IMR-90 (cell line): ENCODE data around the gene GUCD1. TPM values are rescaled to one million over a fixed set of nuclear protein-coding genes. Genes with fewer than 3 reads are reported as not detected.

ENCODE experiments used
- ATAC-seq: fragments of 200-7000 bp; cut with Tn5 transposase; 2 replicates; pipeline ENCODE4 v1.9.1; 2020; ENCODE audit warnings: low read depth, mild to moderate bottlenecking, moderate library complexity
- BruUV-seq: library from RNA; stranded (reverse); fragments of 400-500 nt; replicated peaks from 2 replicates; lab custom pipeline; 2021; lab: Mats Ljungman, UMichigan
- CTCF ChIA-PET: fragments of 300-600 bp; formaldehyde crosslinking; extraction: SDS; loops from one replicate; lab custom pipeline; 2021; ENCODE audit warnings: antibody characterized with exemption; lab: Yijun Ruan, JAX
- POLR2A ChIA-PET: fragments of 300-600 bp; sonication (Branson Sonifier 250); formaldehyde crosslinking; loops from one replicate; lab custom pipeline; 2022; ENCODE audit warnings: antibody characterized with exemption; ENCODE audit not compliant: unreplicated experiment; lab: Charles Lee
- DNase-seq: peaks from one replicate; pipeline ENCODE4 v3.0.0; 2013
- H2AFZ ChIP-seq: replicated peaks from 2 replicates; pipeline ENCODE3; 2013; ENCODE audit warnings: low read length, mild to moderate bottlenecking; ENCODE audit not compliant: poor library complexity
- H2AK5ac ChIP-seq: 2 replicates; pipeline ENCODE4 v1.6.1; 2013; ENCODE audit warnings: low read depth, low read length, inconsistent platforms
- H2AK9ac ChIP-seq: replicated peaks from 2 replicates; pipeline ENCODE3; 2013; ENCODE audit warnings: mild to moderate bottlenecking, low read depth, low read length, moderate library complexity; ENCODE audit not compliant: poor library complexity
- H2BK120ac ChIP-seq: 2 replicates; pipeline ENCODE4 v1.6.1; 2013; ENCODE audit warnings: low read depth, low read length, inconsistent platforms
- H2BK15ac ChIP-seq: 3 replicates; pipeline ENCODE4 v1.6.1; 2013; ENCODE audit warnings: low read depth, low read length, inconsistent platforms
- H2BK20ac ChIP-seq: 2 replicates; pipeline ENCODE4 v1.6.1; 2013; ENCODE audit warnings: low read depth, mild to moderate bottlenecking, inconsistent platforms, low read length, moderate library complexity
- H2BK5ac ChIP-seq: 2 replicates; pipeline ENCODE4 v1.6.1; 2013; ENCODE audit warnings: mild to moderate bottlenecking, low read depth, low read length, inconsistent platforms; ENCODE audit not compliant: poor library complexity, severe bottlenecking
- H3K14ac ChIP-seq: replicated peaks from 2 replicates; pipeline ENCODE4 v1.6.1; 2013; ENCODE audit warnings: low read depth, low read length, inconsistent platforms
- H3K18ac ChIP-seq: 2 replicates; pipeline ENCODE4 v1.6.1; 2013; ENCODE audit warnings: low read depth, low read length, control low read depth
- H3K23ac ChIP-seq: 2 replicates; pipeline ENCODE4 v1.6.1; 2013; ENCODE audit warnings: low read depth, low read length, inconsistent platforms
- H3K27ac ChIP-seq: 2 replicates; pipeline ENCODE4 v1.5.1; 2013; ENCODE audit warnings: mild to moderate bottlenecking, control low read depth, low read length; ENCODE audit not compliant: insufficient read depth
- H3K27me3 ChIP-seq: 2 replicates; pipeline ENCODE4 v1.6.1; 2013; ENCODE audit warnings: low read length; ENCODE audit not compliant: control insufficient read depth, insufficient read depth
- H3K36me3 ChIP-seq: 2 replicates; pipeline ENCODE4 v1.6.1; 2013; ENCODE audit warnings: low read length, mixed read lengths; ENCODE audit not compliant: control insufficient read depth, insufficient read depth
- H3K4ac ChIP-seq: 2 replicates; pipeline ENCODE4 v1.6.1; 2013; ENCODE audit warnings: low read depth, low read length, inconsistent platforms
- H3K4me1 ChIP-seq: 2 replicates; pipeline ENCODE4 v1.6.1; 2013; ENCODE audit warnings: low read length, mixed read lengths; ENCODE audit not compliant: control insufficient read depth, insufficient read depth
- H3K4me2 ChIP-seq: 2 replicates; pipeline ENCODE4 v1.6.1; 2013; ENCODE audit warnings: low read depth, mild to moderate bottlenecking, control low read depth, low read length, moderate library complexity
- H3K4me3 ChIP-seq: 2 replicates; pipeline ENCODE4 v1.5.1; 2013; ENCODE audit warnings: low read depth, mild to moderate bottlenecking, control low read depth, low read length, moderate library complexity; ENCODE audit not compliant: insufficient read depth
- H3K56ac ChIP-seq: 2 replicates; pipeline ENCODE4 v1.6.1; 2013; ENCODE audit warnings: low read length, inconsistent platforms; ENCODE audit not compliant: insufficient read depth; ENCODE audit errors: extremely low read depth
- H3K79me1 ChIP-seq, 2 experiments: 2 replicates each; pipeline ENCODE4 v1.6.1; 2013; ENCODE audit warnings: low read length in 2 of 2, inconsistent platforms in 1 of 2, low read depth in 1 of 2
- H3K9ac ChIP-seq: 2 replicates; pipeline ENCODE4 v1.6.1; 2013; ENCODE audit warnings: low read depth, low read length, control low read depth
- H3K9me1 ChIP-seq: 2 replicates; pipeline ENCODE4 v1.6.1; 2013; ENCODE audit warnings: low read length, inconsistent platforms; ENCODE audit not compliant: insufficient read depth
- H3K9me3 ChIP-seq: 2 replicates; pipeline ENCODE4 v1.6.1; 2013; ENCODE audit warnings: low read length; ENCODE audit not compliant: control insufficient read depth, insufficient read depth
- H4K20me1 ChIP-seq: 2 replicates; pipeline ENCODE4 v1.6.1; 2013; ENCODE audit warnings: low read length, inconsistent platforms; ENCODE audit not compliant: insufficient read depth
- H4K5ac ChIP-seq: 2 replicates; pipeline ENCODE4 v1.6.1; 2013; ENCODE audit warnings: mild to moderate bottlenecking, low read depth, low read length, control low read depth
- H4K8ac ChIP-seq, 2 experiments: 2 replicates each; pipeline ENCODE4 v1.6.1; 2013; ENCODE audit warnings: low read depth in 2 of 2, low read length in 2 of 2, control low read depth in 1 of 2, inconsistent platforms in 1 of 2
- H4K91ac ChIP-seq: 2 replicates; pipeline ENCODE4 v1.6.1; 2013; ENCODE audit warnings: low read depth, low read length, inconsistent platforms; ENCODE audit not compliant: insufficient read depth
- BHLHE40 ChIP-seq: fragments of 150-350 bp; IDR thresholded peaks from 2 replicates; pipeline ENCODE4 v1.6.1; 2016; ENCODE audit warnings: mild to moderate bottlenecking, low read depth, low read length
- CEBPB ChIP-seq: IDR thresholded peaks from 2 replicates; pipeline ENCODE4 v1.6.1; 2012; ENCODE audit warnings: low read depth, low read length, improper control_type of control experiment
- CHD1 ChIP-seq: IDR thresholded peaks from 2 replicates; pipeline ENCODE4 v1.6.1; 2012; ENCODE audit warnings: low read depth, low read length, improper control_type of control experiment
- FOS ChIP-seq: fragments of 150-350 bp; IDR thresholded peaks from 2 replicates; pipeline ENCODE4 v1.6.1; 2016; ENCODE audit warnings: low read depth, low read length
- MAFK ChIP-seq: IDR thresholded peaks from 2 replicates; pipeline ENCODE4 v1.6.1; 2012; ENCODE audit warnings: low read depth, low read length, improper control_type of control experiment
- MAZ ChIP-seq: IDR thresholded peaks from 2 replicates; pipeline ENCODE4 v1.6.1; 2012; ENCODE audit warnings: low read depth, mild to moderate bottlenecking, low read length, improper control_type of control experiment, moderate library complexity, borderline replicate concordance
- MXI1 ChIP-seq: IDR thresholded peaks from 2 replicates; pipeline ENCODE4 v1.6.1; 2012; ENCODE audit warnings: low read depth, mild to moderate bottlenecking, low read length, moderate library complexity, borderline replicate concordance
- NFE2L2 ChIP-seq: fragments of 150-350 bp; IDR thresholded peaks from 2 replicates; pipeline ENCODE4 v1.6.1; 2016; ENCODE audit warnings: low read depth, mild to moderate bottlenecking, low read length
- POLR2A ChIP-seq: IDR thresholded peaks from 2 replicates; pipeline ENCODE4 v1.6.1; 2012; ENCODE audit warnings: mild to moderate bottlenecking, low read depth, low read length
- RCOR1 ChIP-seq: IDR thresholded peaks from 2 replicates; pipeline ENCODE4 v1.6.1; 2012; ENCODE audit warnings: mild to moderate bottlenecking, low read length, improper control_type of control experiment; ENCODE audit not compliant: insufficient replicate concordance
- RFX5 ChIP-seq: IDR thresholded peaks from 2 replicates; pipeline ENCODE4 v1.8.0; 2012; ENCODE audit warnings: low read depth, mild to moderate bottlenecking, low read length, moderate library complexity
- SMC3 ChIP-seq: fragments of 150-350 bp; IDR thresholded peaks from 2 replicates; pipeline ENCODE4 v1.6.1; 2016; ENCODE audit warnings: low read depth, mild to moderate bottlenecking, antibody characterized with exemption, low read length, moderate library complexity
- WGBS, 2 experiments: methylation state at CpG; one replicate each; pipeline versions ENCODE4 v1.1.5 to v1.1.7; 2013; ENCODE audit warnings: missing lambda C conversion rate in 2 of 2; ENCODE audit not compliant: insufficient read length in 1 of 2; ENCODE audit errors: extremely low coverage in 2 of 2; 5-methylcytosine and 5-hydroxymethylcytosine counted together
- dilution Hi-C: fragments of 300-500 bp; cut with HindIII; formaldehyde crosslinking; loops from one replicate; pipeline ENCODE4 v1.14.3; 2018; ENCODE audit warnings: low sequenced_read_pairs; ENCODE audit not compliant: unreplicated experiment
- in situ Hi-C: fragments of 300-500 bp; cut with MboI; formaldehyde crosslinking; loops from 3 replicates; pipeline ENCODE4 v1.14.3; 2019; ENCODE audit warnings: low sequenced_read_pairs, inconsistent platforms, mixed read lengths
- intact Hi-C: fragments of 100-400 bp; cut with micrococcal nuclease; formaldehyde crosslinking; loops from 2 replicates; pipeline ENCODE4 v1.10.0; 2022
- polyA plus RNA-seq, 3 experiments: library from polyadenylated mRNA; depleted of rRNA; stranded (reverse); fragments of >200 nt; gene quantifications; 2 replicates each; pipeline ENCODE4 v1.2.3, GENCODE V29; 2012; ENCODE audit warnings: low replicate concordance in 1 of 3
- total RNA-seq: library from RNA; depleted of rRNA; stranded (reverse); fragments of >200 nt; gene quantifications from 2 replicates; pipeline ENCODE4 v1.2.3, GENCODE V29; 2012
- TF ChIP-seq, protein P1 (sequence below): conservative IDR thresholded peaks from 2 replicates; pipeline ENCODE4 v1.5.1; 2012; ENCODE audit warnings: mild to moderate bottlenecking, low read depth, low read length, improper control_type of control experiment
- TF ChIP-seq, protein P2 (sequence below): fragments of 150-350 bp; IDR thresholded peaks from 2 replicates; pipeline ENCODE4 v1.6.1; 2016; ENCODE audit warnings: low read depth, mild to moderate bottlenecking, low read length, moderate library complexity, borderline replicate concordance
- TF ChIP-seq, protein P3 (sequence below): fragments of 150-350 bp; IDR thresholded peaks from 2 replicates; pipeline ENCODE4 v1.6.1; 2017; ENCODE audit warnings: mild to moderate bottlenecking, antibody characterized with exemption, low read length, low read depth

GUCD1 gene
- total and polyA plus RNA-seq, 2 of the 4 experiments (the other 2 are of a cell fraction) = 97.6 to 143 TPM

DNA sequence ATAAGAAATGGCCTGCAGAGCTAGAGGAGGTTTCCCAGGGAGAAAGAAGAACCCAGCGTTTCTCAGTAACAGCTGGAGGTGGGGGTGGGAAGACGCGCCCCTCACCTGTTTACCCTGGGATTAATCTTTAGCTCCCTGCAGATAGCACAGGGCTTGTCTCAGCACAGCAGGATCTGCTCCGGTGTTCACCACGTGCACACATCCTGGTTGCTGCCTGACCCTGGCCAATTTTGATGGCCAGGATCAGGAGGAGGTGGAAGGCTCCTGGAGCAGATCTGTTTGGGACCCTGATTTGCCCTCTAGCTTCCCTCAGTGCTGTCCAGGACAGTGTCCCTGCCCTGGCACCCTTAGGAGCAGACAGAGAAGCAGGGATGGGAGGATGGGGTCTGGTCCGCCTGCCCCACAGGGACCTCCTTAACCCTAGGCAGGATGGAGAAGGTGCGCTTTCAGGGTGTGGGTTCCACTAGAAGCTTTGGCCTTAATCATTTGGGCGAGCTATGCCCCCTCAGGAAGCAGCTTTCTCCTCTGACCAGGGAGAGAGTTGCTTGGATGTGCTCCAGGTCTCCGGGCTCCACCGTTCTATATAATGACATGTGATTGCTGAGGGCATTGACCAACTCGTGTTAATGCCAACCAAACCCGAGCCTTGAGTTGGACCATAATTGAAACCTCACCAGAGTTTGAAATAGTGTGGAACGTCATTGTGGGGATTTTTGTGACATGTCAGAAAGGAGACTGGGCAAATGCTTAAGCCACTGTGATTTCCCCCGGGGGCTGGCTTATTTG lies 40.5 kb downstream of the GUCD1 start:
- no peak overlapping the region for H4K91ac ChIP-seq
- H2BK5ac ChIP-seq = no peak overlapping the region
- H3K9me1 ChIP-seq = 0 out of 2 replicates have a peak, but pooled peaks cover 4% of the 10 kb centered on the region
- no peak overlapping the region for H3K4me3 ChIP-seq
- ChIA-PET CTCF (no interaction called here), POLR2A (no interaction called here)
- H3K36me3 ChIP-seq = no peaks in the 10 kb centered on the region
- ATAC-seq = no peak
- H3K4me2 ChIP-seq = no peak overlapping the region
- no peak overlapping the region for H2BK20ac ChIP-seq
- H2AFZ ChIP-seq = no peak overlapping the region
- no peak overlapping the region for H2BK120ac ChIP-seq
- no peak overlapping the region for H3K18ac ChIP-seq
- in situ Hi-C loops (no loop called here), dilution Hi-C loops (no loop called here), intact Hi-C loops (no loop called here)
- DNase-seq = no peak
- no peak overlapping the region for H3K4ac ChIP-seq
- H4K5ac ChIP-seq = no peak overlapping the region
- no peaks in the 10 kb centered on the region for H4K20me1 ChIP-seq
- peaks cover 9% of the 10 kb centered on the region for H3K27me3 ChIP-seq
- H3K4me1 ChIP-seq = peaks cover 13% of the 10 kb centered on the region
- no peak overlapping the region for H3K56ac ChIP-seq
- H3K9ac ChIP-seq = no peak overlapping the region
- 90% methylated on average over 4 of the region's 14 CpGs; no CpG with 5 or more reads in 1 of the 2 experiments for WGBS, 2 experiments
- no peak overlapping the region for H2AK9ac ChIP-seq
- H3K23ac ChIP-seq = no peak overlapping the region
- no peaks in the 10 kb centered on the region for H3K79me1 ChIP-seq
- no TSS peak for BruUV-seq
- no peak overlapping the region for H3K27ac ChIP-seq
- no peaks in the 10 kb centered on the region for H3K9me3 ChIP-seq
- H2BK15ac ChIP-seq = no peak overlapping the region
- H3K14ac ChIP-seq = no peak overlapping the region
- no peak overlapping the region for H4K8ac ChIP-seq
- peak overlapping the region; percentile 49; the same call in 1 of the 2 replicates for H2AK5ac ChIP-seq
- TF ChIP-seq RCOR1 (no peak), CHD1 (no peak), SMC3 (no peak), BHLHE40 (no peak), RFX5 (no peak), POLR2A (no peak), MAFK (no peak), CEBPB (no peak), NFE2L2 (no peak), FOS (no peak), MXI1 (no peak), MAZ (no peak)
- TF ChIP-seq, protein P1, sequence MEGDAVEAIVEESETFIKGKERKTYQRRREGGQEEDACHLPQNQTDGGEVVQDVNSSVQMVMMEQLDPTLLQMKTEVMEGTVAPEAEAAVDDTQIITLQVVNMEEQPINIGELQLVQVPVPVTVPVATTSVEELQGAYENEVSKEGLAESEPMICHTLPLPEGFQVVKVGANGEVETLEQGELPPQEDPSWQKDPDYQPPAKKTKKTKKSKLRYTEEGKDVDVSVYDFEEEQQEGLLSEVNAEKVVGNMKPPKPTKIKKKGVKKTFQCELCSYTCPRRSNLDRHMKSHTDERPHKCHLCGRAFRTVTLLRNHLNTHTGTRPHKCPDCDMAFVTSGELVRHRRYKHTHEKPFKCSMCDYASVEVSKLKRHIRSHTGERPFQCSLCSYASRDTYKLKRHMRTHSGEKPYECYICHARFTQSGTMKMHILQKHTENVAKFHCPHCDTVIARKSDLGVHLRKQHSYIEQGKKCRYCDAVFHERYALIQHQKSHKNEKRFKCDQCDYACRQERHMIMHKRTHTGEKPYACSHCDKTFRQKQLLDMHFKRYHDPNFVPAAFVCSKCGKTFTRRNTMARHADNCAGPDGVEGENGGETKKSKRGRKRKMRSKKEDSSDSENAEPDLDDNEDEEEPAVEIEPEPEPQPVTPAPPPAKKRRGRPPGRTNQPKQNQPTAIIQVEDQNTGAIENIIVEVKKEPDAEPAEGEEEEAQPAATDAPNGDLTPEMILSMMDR = no peak
- TF ChIP-seq, protein P2, sequence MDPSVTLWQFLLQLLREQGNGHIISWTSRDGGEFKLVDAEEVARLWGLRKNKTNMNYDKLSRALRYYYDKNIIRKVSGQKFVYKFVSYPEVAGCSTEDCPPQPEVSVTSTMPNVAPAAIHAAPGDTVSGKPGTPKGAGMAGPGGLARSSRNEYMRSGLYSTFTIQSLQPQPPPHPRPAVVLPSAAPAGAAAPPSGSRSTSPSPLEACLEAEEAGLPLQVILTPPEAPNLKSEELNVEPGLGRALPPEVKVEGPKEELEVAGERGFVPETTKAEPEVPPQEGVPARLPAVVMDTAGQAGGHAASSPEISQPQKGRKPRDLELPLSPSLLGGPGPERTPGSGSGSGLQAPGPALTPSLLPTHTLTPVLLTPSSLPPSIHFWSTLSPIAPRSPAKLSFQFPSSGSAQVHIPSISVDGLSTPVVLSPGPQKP = no peak
- TF ChIP-seq, protein P3, sequence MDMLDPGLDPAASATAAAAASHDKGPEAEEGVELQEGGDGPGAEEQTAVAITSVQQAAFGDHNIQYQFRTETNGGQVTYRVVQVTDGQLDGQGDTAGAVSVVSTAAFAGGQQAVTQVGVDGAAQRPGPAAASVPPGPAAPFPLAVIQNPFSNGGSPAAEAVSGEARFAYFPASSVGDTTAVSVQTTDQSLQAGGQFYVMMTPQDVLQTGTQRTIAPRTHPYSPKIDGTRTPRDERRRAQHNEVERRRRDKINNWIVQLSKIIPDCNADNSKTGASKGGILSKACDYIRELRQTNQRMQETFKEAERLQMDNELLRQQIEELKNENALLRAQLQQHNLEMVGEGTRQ = no peak
